Epidermal melanocyte (primary cell): ENCODE measurements around the gene DPP4.

ENCODE experiments used
- DNase-seq: peaks from one replicate; pipeline ENCODE4 v3.0.0; 2011; ENCODE audit warnings: low spot score; ENCODE audit not compliant: insufficient read length

The DPP4 gene

GRCh38 chr2:162073888-162074631, at the start of gene DPP4:
TSS of gene DPP4 (minus strand) at chr2:162074215. CDS start at chr2:162073981, 234 bp downstream.
- peak; percentile 32 for DNase-seq

DNA sequence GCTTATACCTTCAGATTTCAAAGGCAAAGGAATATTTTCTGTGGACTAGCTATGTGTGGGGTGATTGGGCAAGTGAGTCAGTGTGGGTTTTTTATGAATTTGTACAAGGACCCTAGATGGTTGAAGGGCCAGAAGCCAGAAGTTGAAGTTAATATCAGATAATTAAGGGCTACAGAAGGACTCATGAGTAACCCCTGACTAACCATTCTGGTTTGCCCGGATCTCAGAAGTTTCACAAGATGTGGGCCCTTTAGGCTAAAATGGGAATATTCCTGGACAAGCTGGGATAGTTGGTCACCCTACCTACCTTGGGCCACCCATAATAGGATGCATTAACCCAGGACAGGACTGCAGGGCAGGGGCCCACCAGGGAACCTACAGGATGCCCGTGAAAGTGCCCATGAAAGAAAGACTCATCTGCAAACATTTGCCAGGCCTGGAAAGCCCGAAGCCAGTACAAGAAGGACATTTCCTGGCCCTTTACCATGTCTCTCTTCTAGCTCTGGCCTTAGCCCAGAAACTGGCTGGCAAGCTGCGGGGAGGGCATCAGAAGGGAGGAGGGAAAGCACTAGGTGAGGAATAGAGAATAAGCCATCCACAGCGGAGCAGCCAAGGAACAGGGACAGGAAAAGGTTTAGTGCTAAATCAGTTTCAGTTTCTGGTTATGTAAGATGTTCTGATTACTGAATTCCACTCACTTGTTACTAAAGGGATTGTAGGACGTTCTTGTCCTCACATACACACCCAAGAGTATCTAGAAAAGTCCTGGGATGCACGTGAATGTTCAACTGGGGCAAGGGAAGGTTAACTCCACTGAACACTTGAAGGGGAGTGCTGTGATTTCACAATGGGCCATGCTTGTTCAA, 44.4 kb upstream of the DPP4 start:
- DNase-seq = no peak

- no peak for DNase-seq
Measured at GRCh38 chr2:162116352-162116751, 42.3 kb upstream of the DPP4 start.

- DNase-seq = no peak
Measured at GRCh38 chr2:162115076-162115475, 41.1 kb upstream of the DPP4 start.

DNA sequence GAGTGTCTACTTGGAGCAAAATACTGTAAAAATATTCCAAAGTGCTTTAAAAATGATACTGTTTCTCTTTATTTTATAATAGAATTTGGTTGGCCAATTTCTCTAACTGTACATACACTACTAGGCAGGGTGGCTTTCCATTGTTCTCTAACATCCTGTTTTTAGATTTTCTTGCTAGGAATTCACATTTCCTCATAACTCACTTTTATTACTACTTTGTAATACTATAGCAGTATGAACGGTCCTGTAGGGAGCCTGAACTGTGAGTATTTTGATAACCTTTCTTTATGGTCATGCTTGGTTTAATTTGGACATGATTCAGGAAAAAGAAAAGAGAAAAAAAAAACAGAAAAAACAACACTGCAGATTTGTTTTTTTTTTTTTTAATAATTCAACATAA, 40.3 kb upstream of the DPP4 start:
- no peak for DNase-seq

DNA sequence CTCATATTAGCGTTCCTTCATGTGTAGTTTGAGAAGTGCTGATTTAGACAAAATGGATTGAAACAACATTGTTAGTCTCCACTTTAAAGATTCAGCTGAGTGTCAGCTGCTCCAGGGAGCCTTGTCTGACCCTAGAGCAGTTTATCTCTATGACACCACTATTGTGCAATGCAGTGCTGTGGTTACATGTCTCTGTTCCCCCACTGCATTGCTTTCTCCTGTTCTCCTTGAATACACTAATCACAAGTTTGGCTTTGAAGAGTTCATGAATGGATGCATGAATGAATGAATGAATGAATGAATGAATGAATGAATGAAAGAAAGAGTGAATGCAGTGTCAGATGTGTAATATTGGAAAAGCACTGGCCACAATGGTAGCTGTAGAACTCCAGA, 39.8 kb upstream of the DPP4 start:
- DNase-seq = no peak

- DNase-seq = no peak
Measured at GRCh38 chr2:162113088-162113775, 39.2 kb upstream of the DPP4 start.

- DNase-seq = no peak
Measured at GRCh38 chr2:162111958-162112850, 38.2 kb upstream of the DPP4 start.

DNA sequence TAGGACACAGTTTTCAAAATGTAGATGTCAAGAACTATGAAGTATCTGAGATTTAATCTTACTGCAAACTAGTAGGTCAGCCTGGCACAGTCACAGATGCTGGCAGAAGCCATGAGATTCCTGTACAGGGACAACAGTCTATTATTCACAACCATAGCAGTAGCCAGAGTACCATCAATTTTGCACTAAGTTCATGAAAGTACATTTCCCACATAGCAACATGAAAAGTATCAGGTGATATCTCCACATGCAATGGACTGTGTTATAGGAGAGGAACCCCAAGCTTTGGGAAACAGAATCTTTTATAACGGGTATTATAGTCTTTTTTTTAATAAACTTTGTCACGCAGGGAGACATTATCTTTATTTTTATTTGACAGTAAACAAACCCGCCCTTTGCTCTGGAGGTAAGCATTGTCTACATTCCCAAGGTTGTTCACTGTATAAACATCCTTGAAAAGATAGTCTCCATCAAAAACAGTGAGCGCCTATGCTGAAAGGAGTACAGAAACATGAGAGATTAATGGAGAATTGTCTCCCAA, 33.4 kb upstream of the DPP4 start:
- DNase-seq = no peak

DNA sequence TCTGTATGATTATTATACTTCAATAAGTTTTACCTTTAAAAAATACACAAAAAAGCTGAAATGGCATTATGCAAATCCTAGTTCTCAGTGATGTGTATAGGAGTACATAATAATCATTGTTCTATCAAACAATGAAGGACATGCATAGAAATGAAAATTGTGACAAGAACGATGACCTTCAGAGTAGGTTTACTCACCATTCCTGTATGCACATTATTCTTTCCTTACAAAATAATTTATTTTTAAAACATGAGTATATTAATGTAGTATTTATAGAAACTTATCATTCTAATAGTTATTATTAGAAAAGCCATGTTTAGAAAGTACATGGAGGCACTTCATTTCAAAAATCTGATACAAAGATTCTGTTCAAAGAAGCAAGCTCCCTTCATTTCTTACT, 32.7 kb upstream of the DPP4 start:
- DNase-seq = no peak

DNA sequence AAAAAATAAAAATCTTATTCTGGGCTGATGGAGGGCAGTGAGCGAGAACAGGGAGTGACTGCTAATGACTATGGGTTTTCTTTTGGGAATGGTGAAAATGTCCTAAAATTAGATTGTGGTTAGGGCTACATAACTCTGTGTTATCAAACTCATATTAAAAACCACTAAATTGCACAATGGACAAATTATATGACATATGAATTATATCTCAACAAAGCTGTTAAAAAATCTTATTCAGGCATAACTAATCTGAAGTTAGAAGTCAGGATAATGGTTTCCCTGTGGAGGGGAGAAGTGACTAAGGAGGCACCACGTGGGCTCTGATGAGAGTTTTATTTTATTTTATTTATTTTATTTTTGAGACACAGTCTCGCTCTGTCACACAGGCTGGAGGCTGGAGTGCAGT, 32.1 kb upstream of the DPP4 start:
- DNase-seq = no peak

DNA sequence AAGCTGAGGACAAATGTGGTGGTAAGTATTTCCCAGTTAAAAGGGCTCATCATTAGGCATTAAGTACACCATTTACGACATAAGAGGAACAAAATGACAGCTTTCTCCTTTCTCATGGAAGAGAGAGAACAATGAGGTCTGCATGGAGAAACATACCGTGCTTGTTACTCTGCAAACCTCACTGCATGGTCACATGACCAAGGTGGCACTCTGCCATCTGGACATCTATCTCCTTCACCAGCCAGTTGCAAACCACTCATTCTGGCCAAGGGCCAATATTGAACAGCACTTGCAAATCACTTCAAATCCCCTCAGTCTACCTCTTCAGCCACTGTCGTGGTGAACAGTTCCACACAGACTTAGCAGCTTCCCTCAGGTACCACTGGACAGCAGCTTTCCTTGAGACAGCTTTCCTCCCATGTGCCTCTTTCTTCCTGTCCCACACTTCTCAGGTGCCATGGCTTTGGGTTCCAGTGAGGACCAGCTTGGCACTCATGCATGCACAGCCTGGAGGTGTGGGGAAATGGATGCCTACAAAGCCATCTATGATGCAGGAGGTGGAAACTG, 29.5 kb upstream of the DPP4 start:
- no peak for DNase-seq

GRCh38 chr2:162100579-162100978, 26.6 kb upstream of the DPP4 start:
- no peak for DNase-seq

DNA sequence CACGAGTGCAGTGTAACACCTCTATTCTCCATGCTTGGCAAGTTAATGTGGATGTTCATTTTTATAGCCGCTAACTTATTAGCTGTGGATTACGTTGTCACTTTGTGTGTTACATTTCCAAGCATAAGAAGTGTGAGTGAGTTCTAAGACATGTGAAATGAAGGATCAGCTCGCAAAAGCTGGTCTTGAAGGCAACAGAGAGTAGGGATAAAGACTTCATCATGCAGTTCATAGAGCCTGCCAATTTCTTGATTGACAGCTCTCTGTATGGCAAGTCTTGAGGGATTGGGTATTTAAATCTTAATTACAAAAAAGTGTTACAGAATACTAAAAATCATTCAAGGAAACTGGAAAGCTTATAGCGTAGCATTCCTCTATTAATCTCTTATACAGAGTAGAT, 25.8 kb upstream of the DPP4 start:
- no peak for DNase-seq

DNA sequence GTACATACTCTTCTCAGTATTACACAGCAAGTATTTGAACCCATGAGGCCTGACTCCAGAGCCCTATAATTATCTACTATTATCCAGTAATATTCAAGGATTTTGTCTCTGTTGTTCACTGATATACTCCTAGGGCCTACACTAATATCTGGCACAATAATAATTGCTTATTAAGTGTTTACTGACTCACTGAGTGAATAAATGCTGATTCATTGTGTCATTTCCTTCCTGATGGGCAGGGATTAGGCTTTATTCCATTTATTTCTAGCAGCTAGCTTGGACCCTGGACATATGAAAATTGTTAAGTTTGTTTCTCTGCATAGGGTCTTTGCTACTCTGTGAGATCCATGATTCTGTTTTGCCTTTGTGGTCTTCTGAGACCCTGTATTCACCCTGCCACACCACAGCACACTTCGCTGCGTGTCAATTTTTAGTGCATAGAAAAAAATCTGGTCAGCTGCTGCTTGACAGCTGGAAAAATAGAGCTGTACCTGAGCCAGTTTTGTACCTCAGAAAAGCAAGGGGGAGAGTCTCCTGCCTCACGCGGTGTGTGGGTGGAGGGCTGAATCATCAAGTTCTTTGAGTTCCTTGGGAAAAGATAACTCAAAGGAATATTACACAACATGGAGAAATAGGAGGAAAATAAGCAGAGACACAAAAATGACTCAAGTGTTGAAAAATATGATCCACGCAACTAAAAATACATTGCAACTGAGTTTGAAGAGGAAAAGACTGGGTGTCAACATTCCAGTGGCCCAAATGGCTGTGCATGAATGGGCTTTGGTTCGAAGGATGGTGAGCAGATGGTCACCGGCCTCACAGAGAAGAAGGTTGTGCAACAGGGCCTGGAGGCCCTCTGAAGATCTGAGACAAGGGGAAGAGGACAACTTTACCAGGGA, 18.9 kb upstream of the DPP4 start:
- no peak for DNase-seq

DNA sequence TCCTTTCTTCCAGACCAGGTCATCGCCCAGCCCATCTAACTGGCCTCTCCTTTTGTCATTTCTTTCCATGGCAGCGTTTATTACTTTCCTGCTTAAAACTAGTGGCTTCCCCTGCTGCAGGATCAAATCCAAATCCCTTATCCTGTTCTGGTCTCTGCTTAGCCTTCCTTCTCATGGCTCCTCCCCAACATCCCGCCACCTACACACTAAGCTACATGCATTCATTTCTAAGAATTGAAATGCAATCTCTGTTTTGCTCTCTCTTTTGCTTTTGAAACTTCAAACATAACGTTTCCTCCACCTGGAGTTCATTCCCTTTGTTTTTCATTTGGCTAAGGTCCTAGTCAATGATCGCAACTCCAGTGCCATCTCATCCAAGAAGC, 18.0 kb upstream of the DPP4 start:
- no peak for DNase-seq

GRCh38 chr2:162091325-162092007, 17.5 kb upstream of the DPP4 start:
- DNase-seq = no peak

DNA sequence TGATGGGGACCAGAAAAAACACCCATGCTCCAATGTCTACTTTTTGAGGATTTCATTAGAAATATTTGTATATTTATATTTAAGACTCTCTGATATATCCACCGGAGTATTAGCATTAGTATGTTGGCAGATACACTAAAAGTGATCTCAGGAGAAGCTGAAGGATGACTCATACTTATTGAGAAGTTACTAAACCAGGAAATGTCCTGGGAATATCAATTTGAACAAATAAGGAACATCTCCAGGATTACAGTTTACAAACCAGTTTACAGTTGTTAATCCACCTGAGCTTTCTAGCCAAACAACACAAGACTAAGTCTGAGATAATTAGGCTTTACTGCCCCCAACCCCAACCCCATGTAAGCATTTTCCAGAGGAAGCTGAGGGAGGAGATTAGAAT, 16.1 kb upstream of the DPP4 start:
- DNase-seq = no peak

DNA sequence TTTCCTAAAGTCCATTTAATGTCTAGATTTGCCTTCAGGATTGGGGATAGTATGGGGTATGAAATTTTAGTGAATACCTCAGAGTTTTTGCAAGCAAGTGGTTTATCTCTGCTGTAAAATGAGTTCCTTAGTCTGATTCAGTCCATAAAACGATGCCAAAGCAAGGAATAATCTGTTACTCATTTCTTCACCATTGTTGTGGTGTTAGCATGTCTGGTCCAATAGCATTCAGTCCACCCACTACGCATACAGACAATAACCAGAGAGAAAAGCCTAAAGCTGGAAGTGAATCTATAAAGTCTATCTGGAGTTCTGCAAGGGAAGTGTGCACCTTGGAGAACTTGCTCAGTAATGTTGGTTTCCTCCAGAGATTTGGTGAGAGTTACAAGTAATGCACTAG, 12.9 kb upstream of the DPP4 start:
- DNase-seq = no peak
